NCI-H2081 treated with DMSO at 0.1 percent for 48 hours (cell line): ENCODE data around the gene PRSS33.

Experiments
- DNase-seq: peaks from one replicate; lab custom pipeline; 2025; lab: John Stamatoyannopoulos, UW

PRSS33 gene

DNA sequence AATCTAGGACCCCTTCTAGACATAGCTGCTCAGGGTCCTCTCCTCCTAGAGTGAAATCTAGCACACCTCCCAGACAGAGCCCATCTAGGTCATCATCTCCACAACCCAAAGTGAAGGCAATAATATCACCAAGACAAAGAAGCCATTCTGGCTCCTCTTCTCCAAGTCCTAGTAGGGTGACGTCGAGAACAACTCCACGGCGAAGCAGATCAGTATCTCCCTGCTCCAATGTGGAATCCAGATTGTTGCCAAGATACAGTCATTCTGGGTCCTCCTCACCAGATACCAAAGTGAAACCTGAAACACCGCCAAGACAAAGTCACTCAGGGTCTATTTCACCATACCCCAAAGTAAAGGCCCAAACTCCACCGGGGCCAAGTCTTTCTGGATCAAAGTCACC lies 24.2 kb downstream of the PRSS33 start:
- DNase-seq: no peak

DNA sequence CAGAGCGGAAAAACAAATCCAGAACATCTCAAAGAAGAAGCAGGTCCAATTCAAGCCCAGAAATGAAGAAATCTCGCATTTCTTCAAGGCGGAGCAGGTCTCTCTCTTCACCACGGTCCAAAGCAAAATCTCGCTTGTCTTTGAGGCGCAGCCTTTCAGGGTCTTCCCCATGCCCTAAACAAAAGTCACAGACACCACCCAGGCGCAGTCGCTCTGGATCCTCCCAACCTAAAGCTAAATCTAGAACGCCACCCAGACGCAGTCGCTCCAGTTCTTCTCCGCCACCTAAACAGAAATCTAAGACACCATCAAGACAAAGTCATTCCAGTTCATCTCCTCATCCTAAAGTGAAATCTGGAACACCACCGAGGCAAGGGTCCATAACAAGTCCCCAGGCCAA lies 24.6 kb downstream of the PRSS33 start:
- DNase-seq: no peak

DNA sequence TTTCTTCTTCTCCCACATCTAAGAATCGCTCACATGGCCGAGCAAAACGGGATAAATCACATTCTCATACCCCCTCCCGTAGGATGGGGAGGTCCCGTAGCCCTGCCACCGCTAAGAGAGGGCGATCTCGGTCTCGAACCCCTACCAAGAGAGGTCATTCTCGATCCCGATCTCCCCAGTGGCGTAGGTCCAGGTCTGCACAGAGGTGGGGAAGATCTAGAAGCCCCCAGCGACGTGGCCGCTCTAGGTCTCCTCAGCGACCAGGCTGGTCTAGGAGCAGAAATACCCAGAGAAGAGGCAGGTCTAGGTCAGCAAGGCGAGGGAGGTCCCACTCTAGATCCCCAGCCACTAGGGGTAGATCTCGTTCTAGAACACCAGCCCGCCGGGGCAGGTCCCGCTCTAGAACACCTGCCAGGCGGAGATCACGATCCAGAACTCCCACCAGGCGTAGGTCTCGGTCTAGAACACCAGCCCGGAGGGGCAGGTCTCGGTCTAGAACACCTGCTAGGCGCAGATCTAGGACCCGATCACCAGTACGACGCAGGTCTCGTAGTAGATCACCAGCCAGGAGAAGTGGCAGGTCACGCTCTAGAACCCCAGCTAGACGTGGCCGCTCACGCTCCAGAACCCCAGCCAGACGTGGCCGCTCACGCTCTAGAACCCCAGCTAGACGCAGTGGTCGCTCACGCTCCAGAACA lies 25.3 kb downstream of the PRSS33 start:
- no peak for DNase-seq

DNA sequence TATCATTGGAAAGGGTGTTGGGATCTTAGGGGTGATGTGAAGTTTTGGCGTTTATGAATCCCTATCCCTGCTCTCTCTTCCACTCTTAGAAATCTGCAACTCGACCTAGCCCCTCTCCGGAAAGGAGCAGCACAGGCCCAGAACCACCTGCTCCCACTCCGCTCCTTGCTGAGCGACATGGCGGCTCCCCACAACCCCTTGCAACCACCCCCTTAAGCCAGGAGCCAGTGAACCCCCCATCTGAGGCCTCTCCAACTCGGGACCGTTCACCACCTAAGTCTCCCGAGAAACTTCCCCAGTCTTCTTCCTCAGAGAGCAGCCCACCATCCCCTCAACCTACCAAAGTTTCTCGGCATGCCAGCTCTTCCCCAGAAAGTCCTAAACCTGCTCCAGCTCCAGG lies 25.9 kb downstream of the PRSS33 start:
- no peak for DNase-seq

DNA sequence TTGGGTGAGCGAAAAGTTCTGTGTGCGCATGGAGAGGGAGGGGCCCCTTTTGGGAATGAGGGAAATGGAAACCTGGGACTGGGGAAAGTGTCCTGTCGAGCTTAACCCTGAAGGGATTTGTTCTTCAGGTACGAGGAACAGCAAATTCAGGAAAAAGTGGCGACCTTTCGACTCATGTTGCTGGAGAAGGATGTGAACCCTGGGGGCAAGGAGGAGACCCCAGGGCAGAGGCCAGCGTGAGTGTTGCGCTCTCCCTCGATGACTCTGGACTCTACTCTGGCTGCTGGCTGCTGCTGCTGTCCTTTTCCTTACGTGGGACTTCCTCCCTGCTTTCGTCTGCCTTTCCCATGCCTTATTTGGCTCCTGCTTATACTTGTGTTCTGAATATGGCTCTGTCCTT lies 30.0 kb downstream of the PRSS33 start:
- DNase-seq: no peak

DNA sequence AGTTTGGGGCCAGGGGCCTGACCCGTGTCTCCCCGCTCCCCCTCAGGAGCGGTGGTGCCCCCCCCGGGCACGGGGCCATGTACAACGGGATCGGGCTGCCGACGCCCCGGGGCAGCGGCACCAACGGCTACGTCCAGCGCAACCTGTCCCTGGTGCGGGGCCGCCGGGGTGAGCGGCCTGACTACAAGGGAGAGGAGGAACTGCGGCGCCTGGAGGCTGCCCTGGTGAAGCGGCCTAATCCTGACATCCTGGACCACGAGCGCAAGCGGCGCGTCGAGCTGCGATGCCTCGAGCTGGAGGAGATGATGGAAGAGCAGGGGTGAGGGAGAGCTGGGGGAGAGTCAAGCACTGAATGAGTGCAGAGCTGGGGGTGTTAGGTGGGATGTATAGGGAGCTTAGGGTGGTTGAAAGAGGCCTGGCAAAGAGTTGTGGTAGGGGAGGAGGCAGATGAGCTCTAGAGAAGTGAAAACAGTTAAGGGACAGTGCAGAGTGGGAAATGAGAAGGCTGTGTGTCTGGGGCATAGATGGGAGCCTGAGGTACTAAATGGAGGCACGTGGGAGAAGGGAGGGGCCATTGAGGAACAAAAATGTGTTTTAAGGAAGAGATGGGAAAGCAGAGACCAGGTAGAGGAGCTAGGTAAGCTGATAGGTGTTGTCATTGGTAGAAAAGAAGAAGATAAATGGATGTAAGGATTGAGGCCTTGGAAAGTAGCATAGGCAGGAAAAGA lies 30.9 kb downstream of the PRSS33 start:
- no peak for DNase-seq

DNA sequence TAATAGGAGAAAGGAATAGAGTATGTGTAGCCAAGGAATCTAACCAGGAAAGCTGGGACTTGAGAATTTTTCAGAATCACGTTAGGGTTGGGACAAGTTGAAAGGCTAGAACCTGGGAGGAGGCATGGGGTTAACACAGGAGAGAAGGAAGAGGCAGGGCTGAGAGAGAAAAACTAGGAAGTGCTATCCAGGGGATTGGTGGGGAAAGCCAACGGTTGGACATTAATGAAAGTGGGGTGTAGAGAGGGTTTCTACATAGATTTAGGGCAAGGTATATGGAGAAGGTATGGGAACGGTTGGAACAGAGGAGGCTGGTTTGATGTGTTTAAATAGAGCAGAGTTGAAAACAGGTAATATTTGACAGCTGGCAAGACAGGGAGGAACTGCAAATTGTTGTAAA lies 32.2 kb downstream of the PRSS33 start:
- no peak for DNase-seq

DNA sequence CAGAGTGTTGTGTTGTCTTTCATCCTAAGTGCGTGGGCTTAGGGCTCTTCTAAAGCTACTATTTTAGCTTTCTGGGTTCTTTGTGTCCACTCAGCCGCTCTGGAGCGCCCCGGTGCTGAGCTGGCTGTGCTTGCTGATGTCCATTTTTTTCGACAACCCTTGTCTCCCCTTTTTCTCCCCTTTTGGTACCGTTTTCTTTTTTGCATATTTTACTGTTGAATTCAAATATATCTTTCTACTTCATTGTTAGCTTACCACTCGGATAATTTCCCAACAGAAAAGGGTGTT lies 33.7 kb downstream of the PRSS33 start:
- no peak for DNase-seq

DNA sequence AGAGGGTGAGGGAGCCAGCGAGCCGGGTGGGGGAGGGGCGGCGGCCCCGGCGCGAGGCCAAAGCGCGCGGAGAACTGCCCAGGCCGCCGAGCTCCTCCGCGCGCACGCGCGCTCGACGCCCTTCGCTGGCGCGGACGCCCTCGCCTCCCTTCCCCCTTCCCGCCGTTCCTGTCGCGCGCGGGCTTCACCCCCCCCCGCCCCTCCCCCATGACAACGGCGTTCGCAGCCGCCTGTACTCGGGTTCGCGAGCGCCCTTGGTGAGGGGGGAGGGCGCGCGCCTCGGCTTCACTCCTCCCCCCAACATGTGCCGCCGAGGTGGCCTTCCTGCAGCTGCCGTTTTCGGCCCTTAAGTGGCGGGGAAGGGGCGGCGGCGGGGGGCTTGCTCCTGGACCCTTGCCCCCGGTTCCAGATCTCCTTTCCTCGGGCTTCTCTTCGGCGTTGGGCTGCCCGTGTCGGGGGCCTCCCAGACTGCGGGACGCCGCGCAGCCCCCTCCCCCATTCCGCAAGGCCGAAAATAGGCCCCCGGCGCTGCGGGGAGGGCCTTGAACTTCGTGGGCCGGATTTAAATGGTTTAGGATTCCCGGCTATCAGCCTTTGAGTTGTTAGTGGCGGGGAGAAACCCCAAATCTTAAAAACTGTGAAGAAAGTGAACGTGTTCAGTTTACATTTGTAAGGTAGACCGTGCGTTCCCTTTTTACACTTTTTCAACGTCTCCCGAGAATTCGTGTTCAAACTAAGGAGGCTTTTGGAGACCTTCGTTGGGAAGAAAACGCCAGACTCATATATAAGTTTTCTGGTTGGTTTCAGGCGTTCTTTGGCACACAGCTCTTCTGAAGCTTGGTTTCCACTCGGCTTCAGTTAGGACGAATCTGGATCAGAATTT lies 34.3 kb downstream of the PRSS33 start:
- no peak for DNase-seq

DNA sequence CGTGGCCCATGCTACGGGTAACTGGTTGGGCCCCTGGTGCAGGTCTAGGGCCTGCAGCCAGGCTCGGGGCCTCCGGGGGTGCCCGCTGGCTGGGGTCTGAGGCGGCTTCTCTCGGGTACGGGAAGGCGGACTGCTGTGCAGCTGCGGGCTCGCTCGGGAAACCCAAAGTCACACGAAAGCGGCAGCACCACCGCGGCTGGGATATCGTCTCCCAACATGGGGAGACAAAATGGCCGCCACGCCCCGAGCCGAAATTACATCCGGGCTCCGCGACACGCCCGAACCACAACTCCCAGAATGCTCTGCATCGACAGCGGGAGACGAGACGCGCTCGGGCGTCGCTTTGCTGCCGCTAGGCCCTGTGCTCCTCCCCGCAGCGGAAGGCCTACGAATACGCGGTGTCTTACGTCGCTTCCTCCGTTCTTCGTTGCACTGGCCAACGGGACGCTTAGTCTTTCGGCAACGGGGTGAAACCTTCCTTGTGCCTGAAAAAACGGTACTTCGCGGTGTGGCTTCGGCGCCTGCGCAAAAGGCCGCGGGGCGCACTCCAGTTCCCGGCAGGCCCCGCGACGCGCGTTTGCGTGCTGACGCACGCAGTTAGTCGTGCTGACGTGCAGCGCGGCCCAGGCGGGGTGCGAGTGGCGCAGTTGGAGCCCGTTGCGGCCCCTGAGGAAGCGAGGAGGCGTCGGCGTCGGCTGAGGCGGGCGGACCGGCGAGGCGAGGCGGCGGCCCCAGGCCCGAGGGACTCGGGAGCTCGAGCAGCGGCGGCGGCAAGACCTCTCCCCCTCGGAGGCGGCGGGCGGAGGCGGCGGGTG lies 35.1 kb downstream of the PRSS33 start, which contains the start of gene SRRM2:
SRRM2 (plus strand) TSS at position 604 of the 815 bp plus-strand sequence. CDS start 3,727 bp downstream, outside the sequence.
- DNase-seq: peak; percentile 83

DNA sequence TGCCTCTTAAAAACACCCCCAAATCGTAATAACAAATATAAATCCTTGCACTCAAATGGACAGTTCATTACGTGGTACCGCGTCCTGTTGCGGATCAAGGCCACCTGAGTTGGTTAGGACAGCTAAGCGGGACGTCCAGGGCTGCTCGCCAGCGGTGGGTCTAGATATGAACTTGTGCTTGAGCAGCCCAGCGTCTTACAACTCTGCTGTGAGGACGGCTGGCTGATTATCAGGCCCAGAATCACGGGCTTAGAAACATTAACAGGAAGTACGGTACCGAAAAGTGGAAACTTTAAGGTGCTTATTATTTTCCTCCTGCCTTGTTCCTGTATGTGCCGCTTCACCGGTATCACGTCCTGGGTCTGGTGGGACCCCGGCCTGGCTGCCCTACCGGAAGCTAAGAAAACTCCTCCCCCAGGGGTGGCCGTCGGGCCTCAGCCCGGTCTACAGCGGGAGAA lies 35.8 kb downstream of the PRSS33 start:
- no peak for DNase-seq

DNA sequence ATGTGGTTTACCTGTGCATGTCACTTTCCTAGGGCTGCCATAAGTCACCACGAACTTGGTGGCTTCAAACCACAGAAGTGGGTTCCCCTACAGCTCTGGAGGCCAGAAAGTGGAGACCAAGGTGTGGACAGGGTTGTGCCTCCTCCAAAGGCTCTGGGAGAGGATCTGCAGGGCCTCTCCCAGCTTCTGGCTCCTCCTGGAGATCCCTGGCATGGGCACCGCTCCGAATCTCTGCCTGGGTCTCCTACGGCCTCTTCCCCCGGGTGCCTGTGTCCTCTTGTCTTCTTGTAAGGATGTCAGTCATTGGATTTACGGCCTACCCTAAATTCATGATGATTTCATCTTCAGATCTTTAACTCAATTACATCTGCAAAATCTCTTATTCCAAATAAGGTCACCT lies 37.4 kb downstream of the PRSS33 start:
- no peak for DNase-seq

DNA sequence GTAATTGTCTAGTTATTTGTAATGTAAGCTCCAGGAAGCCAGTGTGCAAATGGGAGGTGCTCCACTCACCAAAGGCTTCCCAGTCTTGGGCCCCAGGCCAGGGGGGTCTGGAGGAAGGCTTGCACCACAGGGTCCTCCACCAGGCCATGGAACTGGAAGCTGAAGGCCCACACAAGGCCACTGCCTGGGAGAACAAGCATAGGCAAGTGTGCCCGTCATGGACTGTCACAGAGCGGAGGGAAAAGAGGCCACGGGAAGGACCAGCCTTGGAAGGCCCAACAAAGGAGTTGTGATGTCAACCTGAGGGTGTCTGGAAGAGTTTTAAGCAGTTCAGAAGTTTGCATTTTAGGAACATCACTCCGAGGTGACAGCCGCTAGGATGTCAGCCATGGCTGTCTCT lies 37.9 kb downstream of the PRSS33 start:
- DNase-seq: no peak

DNA sequence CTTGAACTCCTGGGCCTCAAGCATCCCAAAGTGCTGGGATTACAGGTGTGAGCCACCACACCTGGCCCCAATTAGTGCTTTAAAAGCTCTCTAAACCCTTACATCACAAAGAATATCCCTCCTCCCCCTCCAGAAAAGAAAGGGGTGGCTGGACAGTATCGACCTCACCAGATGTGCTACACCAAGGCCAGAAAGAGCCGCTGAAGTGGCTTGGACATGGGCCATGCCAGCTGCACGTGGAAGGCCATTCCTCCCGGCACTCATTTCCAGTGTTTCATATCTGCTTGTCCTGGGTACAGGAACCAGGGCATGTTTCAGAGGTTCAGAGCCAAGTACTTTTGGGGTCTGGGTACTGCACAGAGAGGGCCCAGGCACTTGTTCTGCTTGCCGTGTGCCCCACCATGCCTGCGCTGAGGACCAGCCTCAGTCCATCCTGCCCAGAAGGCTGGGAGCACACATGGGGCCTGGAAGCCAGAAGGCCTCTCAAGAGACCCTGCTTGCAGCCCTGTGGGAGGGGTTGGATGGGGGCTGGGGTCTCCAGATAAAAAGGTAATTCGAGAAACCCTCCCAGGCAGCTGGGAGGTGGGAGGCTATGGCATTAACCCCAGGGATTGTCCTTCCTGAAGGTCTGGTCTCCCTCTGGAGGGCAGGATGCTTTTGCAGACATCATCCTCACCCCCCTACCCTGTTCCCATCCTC lies 38.5 kb downstream of the PRSS33 start:
- no peak for DNase-seq

DNA sequence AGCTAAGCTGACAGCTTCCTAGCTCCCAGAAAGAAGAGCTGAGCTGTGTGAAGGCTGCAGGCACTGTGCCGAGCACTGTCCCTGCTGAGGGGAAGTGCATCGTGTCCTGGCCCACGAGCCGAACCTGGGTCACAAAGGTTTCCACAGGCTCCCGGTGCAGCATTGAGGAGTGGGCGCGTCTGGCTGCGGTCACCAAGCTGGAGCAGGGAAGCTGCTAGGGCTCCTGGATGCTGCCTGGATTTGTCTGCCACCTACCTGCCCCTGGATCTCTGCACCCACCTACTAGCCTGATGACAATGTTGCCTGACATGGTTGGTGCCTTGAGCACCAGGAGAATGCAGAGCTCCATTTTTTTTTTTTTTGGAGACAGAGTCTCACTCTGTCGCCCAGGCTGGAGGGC lies 41.4 kb downstream of the PRSS33 start:
- DNase-seq: no peak

DNA sequence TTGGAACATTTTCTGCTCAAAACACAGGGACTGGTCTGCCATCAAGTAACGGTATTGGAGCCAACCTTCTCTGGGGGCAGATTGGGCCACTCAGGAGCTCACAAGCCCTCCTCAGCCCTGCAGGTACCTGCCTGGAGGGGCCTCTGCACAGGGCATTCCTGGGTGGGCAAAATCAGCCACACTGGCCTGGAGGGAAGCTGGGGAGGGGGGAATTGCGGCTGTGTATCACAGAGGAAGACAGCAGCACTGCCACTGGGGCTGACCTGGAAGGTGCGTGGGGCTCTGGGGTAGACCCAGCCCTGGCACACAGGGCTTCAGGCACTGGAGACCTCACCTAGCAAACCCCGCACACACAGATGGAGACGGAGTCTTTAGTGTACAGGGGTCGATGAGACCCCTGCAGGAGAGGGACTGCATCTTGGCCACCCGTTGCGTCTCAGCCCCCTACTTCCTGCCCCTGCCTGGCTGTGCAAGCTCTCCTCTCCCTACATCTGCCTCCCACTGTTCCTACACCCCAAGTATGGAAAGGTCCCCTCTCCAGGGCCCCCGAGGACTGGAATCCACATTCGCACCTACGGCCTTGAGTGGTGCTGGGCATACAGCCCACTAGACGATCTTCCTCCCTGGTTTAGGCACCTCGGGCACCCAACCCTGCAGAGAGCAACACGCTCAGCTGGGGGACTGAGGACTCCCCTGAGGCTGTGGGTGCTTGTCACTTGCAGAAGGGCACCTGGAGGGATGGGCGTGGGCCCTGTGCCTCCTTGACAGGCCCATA lies 42.1 kb downstream of the PRSS33 start:
- no peak for DNase-seq

DNA sequence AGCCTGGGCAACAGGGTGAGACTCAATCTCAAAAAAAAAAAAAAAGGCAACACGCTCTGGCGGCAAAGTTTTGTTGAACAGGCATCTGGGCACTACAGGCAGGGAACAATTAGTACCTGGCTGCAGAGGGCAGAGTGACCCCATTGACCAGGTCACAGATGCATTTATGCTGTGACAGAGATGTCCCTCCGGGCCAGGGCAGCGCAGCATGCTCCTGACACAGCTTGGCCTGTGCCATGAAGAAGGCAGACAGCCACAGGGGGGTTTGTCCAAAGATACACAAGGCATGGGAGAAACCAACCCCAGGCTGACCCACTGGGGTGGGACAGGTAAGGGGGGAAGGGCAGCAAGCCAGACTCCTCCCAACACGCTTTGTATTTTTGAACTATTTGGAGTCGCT lies 42.6 kb downstream of the PRSS33 start:
- DNase-seq: no peak

DNA sequence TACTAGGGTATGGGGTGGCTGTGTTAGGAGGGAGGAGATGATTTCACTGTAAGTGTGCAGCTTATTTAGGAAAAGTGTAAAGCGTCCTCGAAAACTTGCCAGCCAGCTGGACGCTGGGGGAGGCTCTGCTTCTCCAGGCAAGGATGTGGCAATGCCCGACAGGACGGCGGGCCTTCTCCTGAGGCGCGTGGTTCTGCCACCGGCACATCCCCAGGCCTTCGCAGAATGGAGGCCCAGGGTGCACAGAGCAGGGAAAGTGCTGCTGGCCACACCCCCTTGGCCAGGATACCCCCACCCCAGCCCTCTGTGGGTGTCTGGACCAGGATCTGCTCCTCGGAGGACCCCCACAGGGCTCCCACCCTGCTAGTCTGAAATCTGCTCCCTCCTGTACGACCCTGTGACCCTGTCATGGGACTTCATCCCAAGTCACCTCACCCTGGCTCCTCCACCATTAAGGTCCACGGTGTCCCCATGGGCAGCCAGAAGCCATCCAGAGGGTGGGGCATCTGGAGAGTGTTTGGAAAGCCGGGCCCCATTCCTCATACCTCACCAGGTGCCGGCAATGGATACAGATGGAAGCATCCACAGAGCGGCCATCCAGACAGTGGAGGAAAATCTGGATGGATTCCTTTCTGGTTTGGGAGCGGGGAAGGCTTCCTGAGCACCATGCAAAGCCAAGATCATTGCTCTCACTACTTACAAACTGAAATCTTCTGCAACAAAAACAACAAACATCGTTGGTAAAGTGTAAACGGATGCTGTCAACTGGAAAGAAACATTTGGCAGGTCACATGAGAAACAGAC lies 44.2 kb downstream of the PRSS33 start:
- no peak for DNase-seq

DNA sequence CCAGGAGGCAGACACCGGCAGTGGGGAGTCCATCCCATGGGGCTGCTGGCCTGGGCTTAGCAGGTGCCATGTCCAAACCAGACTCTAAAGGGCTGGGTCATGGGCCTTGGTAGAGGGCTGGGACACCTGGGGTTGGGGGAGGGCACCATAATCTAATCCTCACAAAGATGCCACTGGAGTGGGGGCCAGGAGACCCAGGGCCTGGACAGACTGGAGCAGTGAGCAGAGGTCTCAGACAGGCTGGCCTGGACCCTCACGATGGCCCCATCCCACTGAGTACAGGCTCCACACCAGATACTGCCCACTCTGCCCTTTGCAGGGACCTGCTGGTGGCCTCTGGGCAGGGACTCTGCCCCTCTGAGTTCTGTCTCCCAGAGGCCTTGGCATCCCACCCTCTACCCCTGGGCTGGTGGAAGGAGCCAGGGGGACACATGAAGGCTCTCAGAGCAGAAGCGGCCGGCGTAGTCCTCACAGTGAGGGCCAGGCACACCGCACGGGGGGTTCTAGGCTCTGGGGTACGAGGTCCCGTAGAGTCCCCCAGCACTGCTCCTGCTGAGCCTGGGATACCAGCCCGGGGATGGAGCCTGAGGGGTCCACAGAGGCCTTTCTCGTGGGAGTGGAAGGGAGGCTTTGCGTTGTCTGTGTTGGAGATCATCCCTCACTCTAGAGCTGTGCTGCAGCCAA lies 44.9 kb downstream of the PRSS33 start:
- no peak for DNase-seq
